GM18868 (cell line): ENCODE results near the gene UNC13B.
"Not testable (repeated sequence)": the region's sequence is repeated elsewhere in the genome, so short reads cannot be mapped to it uniquely, and the experiment has no call there.

Experiments
- ATAC-seq: cut with Tn5 transposase; IDR thresholded peaks from one replicate; pipeline ENCODE4 v1.9.1; 2021; ENCODE audit warnings: mild to moderate bottlenecking, moderate library complexity; ENCODE audit not compliant: unreplicated experiment

Gene UNC13B

DNA sequence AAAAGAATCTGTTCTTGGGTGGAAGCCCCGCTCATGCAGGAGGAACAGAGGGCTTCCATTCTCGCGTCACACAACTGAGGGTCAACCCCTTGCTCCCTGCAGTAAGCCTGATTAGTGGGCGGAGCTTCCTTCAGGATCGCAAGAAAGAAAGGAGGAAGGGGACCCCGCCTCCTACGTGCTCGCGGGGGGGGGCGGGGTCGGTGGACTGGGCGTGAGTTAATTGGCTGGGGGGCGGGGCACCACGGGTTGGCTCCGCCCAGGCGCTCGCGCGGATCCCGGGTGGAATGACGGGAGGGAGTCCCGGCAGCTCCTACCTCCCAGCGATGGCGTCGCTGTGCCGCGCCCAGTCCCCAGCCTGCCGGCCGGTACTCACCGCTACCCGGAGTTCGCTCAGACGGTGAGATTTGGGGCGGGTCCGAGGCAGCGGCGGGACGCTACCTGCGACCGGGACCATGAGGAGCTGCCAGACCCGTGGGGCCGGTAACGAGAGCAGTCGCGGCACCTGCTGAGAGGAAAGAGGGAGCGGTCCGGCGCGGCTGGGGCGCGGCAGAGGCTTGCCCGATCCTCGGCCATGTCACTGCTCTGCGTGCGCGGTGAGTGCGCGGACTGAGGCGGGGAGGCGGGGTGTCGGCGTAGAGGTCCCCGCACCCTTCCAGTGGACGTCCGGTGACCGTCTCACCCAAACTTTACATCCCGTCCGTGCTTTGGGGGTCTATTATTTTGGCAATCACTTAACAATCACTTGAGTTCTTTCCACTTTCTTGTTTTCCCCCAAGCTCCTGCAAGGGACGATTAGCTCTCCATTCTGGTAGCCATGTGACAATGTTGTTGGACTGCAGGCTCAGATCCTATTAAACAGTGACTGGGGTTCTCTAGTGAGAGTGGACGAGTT is at the start of gene UNC13B:
Gene UNC13B, plus strand, starts transcription at position 297 of the 892 bp plus-strand sequence. Its CDS starts 275 bp downstream, at position 572.
- peak; percentile 58 for ATAC-seq

- no peak for ATAC-seq
Observed at GRCh38 chr9:35112257-35113020, 49.4 kb upstream of the UNC13B start.

DNA sequence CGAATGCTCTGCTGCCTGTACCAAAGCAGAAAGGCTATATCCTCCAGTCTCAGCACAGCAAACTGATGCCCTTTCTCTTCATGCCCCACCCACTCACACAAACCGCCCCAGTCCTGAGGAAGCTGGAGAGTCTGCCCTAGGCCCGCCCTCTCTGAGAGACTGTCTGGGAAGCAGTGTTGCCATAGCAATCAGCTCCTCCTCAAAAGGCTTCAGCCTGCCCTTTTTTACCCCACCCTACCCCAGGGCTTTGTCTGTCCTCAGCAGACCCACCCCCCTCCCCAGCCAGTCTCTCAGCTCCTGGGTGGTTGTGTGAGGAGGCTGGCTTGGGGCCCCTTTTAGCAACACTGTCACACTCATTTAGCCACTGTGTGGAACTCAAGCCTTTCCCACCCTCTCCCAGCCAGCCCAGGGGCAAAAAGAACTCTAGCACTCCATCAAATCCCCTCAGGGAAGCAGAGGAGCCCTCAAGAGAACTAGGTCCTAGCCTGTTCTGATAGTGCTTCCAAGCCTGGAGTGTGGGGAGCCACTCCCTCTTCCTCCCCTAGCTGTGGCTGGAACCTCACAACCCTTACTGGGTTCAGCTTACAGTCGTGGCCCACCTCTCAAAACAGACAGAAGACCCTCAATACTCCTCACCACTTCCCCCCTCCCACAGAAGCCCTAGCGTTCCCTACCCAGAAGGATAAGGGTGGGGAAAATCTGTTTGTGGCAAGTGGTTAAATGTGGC is 47.5 kb upstream of the UNC13B start:
- ATAC-seq, result peak; percentile 23

GRCh38 chr9:35114840-35115628 is 46.8 kb upstream of the UNC13B start:
- ATAC-seq, result no peak

DNA sequence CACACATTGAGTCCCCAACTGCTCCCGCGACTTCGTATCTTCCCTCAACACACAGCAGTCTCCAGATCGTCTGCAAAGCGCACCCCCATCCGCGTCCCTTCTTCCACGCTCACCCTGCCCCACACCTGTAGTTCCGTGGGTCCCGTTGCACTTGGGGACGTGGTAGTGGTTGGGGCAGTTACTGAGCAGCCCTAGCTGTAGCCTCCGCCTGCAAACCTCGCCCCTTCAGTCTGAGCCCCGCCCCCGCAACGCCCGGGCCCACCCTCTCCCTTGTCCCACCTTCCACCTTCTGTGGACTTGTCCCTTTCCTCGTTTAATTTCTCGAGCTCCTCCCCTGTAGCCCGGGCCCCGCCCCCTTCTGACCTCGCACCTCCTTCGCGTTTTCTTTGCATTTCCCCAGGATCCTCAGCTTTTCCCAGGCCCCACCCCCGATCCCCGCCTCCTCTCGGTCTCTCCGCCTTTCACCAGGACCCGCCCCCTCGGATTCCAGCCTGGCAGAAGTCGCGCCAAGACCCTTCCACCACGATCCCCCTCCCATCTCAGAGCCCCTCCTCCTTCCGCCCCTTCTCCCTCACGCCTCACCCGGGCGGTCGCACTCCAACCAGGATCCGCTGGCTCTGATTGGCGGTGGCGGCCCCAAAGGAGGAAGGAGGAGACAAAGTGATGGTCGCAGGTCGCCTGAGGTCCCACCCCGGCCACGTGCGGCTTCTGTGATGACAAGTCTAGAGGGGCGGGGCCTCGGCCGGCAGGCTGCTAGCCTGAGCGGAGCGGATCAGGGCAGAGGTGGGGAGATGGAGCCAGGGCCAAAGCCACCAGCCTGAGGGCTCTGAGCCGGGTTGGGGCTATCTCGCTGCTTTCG is 45.9 kb upstream of the UNC13B start, which contains the start of gene ATOSB:
Gene ATOSB, minus strand, starts transcription at position 183 of the 859 bp plus-strand sequence. CDS start 7,588 bp downstream, outside the sequence.
- ATAC-seq, result peak; percentile 46

GRCh38 chr9:35116539-35116897 is 45.3 kb upstream of the UNC13B start:
- ATAC-seq, result no peak

GRCh38 chr9:35116898-35117551 is 44.8 kb upstream of the UNC13B start:
- peak; percentile 44 for ATAC-seq

- no peak for ATAC-seq
Observed at GRCh38 chr9:35134920-35135319, 26.9 kb upstream of the UNC13B start.

DNA sequence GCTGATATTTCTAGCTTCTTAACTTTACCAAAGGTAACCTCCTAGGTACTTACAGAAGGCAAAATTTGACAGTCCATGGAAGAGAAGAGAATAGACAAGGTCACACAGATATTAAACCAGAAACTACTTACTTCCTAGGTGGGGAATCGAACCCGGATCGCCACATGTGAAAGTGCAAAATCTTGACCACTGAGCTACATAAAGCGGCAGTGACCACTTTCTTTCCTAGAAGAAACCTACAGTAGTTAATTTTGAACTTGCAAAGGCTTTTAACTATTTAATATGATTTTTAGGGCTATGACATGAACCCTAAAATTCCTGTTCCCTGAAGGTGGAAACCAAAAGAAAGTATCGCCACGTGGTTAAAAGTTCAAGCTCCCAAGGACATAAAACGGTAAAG is 25.8 kb upstream of the UNC13B start:
- no peak for ATAC-seq

DNA sequence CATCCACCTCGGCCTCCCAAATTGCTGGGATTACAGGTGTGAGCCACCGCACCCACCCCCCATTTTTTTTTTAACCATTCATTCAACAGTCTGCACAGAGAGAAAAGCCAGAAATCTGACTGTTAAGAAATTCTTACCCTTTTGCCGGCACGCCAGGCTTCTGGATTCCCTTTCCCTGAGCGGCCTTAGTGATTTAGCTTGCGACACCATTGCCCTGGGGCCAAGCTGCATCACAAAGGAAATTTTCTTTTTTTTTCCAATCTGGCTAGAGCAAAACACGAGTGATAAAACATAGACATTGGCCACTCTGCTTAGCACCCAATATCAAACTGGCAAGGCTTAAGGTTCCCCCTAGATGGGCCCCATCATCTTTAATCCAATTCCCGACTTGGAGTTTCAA is 24.9 kb upstream of the UNC13B start:
- ATAC-seq, result no peak

DNA sequence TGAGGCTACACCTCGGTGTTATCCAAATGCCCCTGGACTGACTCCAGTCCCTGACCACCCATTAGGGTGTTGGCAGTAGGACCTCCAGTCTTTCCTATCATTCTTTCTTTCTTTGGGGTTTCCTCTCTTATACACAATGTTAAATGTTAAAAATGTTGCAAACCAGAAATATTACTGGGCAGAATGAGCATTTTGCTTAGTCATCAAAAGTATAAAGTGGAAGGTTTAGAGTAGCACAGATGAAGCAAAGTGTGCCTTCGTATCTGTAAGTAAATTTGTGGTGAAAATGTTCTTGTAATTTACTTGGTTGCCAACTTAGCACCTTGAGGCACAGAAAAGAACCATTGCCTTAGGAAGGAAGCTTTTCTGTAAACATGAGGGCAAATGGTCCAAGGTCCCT is 21.7 kb upstream of the UNC13B start:
- ATAC-seq, result no peak

DNA sequence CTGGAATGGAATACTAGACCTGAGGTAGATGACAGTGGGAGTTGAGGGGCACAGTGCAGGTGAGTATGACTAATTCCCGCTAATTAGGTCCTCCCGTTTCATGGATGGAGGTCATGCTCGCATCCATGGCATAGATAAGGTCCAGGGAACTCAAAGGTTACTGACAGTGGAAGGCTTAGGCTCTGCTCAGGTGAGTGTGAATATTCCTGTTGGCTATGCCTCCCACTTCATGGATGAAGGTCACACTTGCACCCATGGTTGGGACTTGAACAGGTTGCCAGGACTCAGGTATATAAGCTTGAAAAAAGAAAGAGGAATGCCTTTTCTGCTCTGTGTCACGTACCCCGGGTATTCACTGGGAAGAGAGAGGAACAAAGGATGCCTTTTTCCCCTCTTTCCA is 19.8 kb upstream of the UNC13B start:
- no peak for ATAC-seq

DNA sequence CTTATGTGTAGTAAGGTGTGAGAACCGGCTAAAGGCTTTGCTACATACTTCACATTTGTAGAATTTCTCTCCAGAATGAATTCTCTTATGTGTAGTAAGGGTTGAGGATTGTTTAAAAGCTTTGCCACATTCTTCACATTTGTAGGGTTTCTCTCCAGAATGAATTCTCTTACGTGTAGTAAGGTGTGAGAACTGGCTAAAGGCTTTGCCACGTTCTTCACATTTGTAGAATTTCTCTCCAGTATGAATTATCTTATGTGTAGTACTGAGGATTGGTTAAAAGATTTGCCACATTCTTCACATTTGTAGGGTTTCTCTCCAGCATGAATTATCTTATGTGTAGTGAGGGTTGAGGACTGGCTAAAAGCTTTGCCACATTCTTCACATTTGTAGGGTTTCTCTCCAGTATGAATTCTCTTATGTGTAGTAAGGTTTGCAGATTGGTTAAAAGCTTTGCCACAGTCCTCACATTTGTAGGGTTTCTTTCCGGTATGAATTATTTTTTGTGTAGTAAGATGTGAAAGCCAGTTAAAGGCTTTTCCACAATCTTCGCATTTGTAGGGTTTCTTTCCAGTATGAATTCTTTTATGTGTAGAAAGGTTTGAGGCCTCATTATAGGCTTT is 13.8 kb upstream of the UNC13B start:
- ATAC-seq, result not testable (repeated sequence)

GRCh38 chr9:35152926-35153325 is 8.9 kb upstream of the UNC13B start:
- no peak for ATAC-seq

DNA sequence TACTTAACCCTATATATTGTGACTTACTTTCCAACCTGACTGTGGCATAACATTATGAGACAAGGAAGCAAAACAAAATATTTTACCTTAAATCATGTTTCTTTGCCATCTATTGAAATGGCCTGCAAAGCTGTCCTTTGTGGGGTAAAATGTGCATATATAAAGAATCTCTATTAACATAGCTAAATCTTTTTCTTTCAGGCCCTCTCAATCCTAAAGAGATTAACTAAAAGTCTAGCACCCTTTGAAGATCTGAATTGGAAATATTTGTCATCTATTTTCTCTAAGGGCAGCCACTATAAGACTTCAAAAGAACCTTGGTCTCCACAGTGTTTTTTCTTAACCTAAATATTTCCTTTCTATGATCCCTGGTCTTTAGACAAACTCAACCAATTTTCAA is 5.0 kb upstream of the UNC13B start:
- ATAC-seq, result no peak

- not testable (repeated sequence) for ATAC-seq
Observed at GRCh38 chr9:35157836-35158235, 4.0 kb upstream of the UNC13B start.

DNA sequence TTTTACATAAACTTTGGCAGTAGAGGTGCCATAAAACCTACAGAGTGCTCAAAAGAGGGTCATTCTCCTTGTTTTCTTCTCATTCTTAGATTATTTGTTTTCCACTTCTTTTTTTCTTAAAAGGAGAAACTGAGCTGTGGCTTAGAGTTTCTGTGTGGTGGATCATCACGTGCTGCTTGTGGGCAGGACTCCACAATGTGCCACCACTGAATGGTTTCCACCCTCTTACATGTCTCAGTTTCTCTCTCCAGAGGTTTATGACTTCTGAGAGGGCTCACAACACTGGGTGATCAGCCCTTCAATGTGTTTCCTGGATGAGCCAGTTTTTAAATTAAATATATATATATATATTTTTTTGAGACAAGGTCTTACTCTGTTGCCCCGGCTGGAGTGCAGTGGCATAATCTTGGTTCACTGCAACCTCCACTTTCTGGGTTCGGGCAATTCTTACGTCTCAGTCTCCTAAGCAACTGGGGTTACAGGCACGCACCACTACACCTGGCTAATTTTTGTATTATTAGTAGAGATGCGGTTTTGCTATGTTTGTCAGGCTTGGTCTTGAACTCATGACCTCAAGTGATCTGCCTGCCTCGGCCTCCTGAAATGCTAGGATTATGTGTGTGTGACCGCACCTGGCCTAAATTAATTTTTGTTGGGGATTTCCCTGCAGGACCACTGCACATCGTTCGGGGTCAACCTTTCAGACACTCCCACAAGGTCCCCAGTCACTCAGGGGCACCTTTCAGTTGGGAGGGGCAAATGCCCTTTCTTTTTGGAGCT is 3.1 kb upstream of the UNC13B start:
- peak; percentile 37 for ATAC-seq
